ENCODE data around the gene HCFC1. TPM values are rescaled to one million over a fixed set of nuclear protein-coding genes. Genes with fewer than 3 reads are reported as not detected.

Gene HCFC1
- total and polyA plus RNA-seq, 2 of the 8 experiments (the other 6 are each of a cell fraction or from before 2014, with no cell fraction given), result 24.9 to 117 TPM

- TF ChIP-seq SRF (IDR thresholded peaks at IDR 0.05; ENCODE audit: low read depth, low read length) (no peak), SP4 (IDR thresholded peaks at IDR 0.05; ENCODE audit: low read length) (no peak), RBBP5 (IDR thresholded peaks at IDR 0.05; ENCODE audit: borderline replicate concordance, low read depth, low read length) (no peak), MAFK (IDR thresholded peaks at IDR 0.05; ENCODE audit: low read depth, low read length) (no peak), CREB1 (IDR thresholded peaks at IDR 0.05) (no peak)
Observed at GRCh38 chrX:153960786-153961185, 10.8 kb downstream of the HCFC1 start (continued).
